Panc1 (cell line): ENCODE measurements around the gene HMGCS1. TPM values are rescaled to one million over a fixed set of nuclear protein-coding genes. Genes with fewer than 3 reads are reported as not detected.

Source experiments
- ATAC-seq: fragments of 200-7000 bp; cut with Tn5 transposase; 2 replicates; pipeline ENCODE4 v1.9.1; 2020; ENCODE audit warnings: mild to moderate bottlenecking, moderate library complexity
- BruUV-seq: library from RNA; stranded (reverse); fragments of 400-500 nt; replicated peaks from 2 replicates; lab custom pipeline; 2021; lab: Mats Ljungman, UMichigan
- CTCF ChIA-PET: fragments of 300-600 bp; sonication (Branson Sonifier 250); formaldehyde crosslinking; loops from one replicate; lab custom pipeline; 2022; ENCODE audit warnings: antibody characterized with exemption; lab: Charles Lee
- POLR2A ChIA-PET: fragments of 300-600 bp; sonication (Branson Sonifier 250); formaldehyde crosslinking; loops from one replicate; lab custom pipeline; 2022; ENCODE audit warnings: antibody characterized with exemption; lab: Charles Lee
- DNase-seq: peaks from one replicate; pipeline ENCODE4 v3.0.0-alpha.2; 2010; ENCODE audit warnings: low read depth, low spot score
- H3K27ac ChIP-seq: 2 replicates; pipeline ENCODE4 v1.5.1; 2011; ENCODE audit warnings: mild to moderate bottlenecking, low read length, inconsistent platforms
- H3K27me3 ChIP-seq: fragments of 200-500 bp; sonication (Bioruptor generic); 2 replicates; pipeline ENCODE4 v1.6.0; 2014; ENCODE audit warnings: low read length, inconsistent platforms; ENCODE audit not compliant: control insufficient read depth, insufficient read depth
- H3K36me3 ChIP-seq: fragments of 200-500 bp; sonication (Bioruptor generic); 2 replicates; pipeline ENCODE4 v1.5.1; 2014; ENCODE audit warnings: inconsistent platforms, mild to moderate bottlenecking, low read length, moderate library complexity; ENCODE audit not compliant: control insufficient read depth, insufficient read depth
- H3K4me1 ChIP-seq: 2 replicates; pipeline ENCODE4 v1.5.1; 2011; ENCODE audit warnings: inconsistent platforms, mild to moderate bottlenecking, low read length, moderate library complexity; ENCODE audit not compliant: control insufficient read depth, insufficient read depth
- H3K4me3 ChIP-seq, 2 experiments: 2 replicates each; pipeline ENCODE4 v1.5.1; 2011 to 2012; ENCODE audit warnings: low read depth in 2 of 2, low read length in 2 of 2, mild to moderate bottlenecking in 2 of 2, inconsistent platforms in 1 of 2, moderate library complexity in 1 of 2
- H3K9me3 ChIP-seq: fragments of 200-500 bp; sonication (Bioruptor generic); 2 replicates; pipeline ENCODE4 v1.5.1; 2014; ENCODE audit warnings: low read depth, mild to moderate bottlenecking, inconsistent platforms, low read length, moderate library complexity; ENCODE audit not compliant: control insufficient read depth, insufficient read depth
- POLR2AphosphoS5 ChIP-seq: IDR thresholded peaks from 2 replicates; pipeline ENCODE4 v1.6.1; 2012; ENCODE audit warnings: mild to moderate bottlenecking, low read depth, low read length, moderate library complexity
- SIN3A ChIP-seq: IDR thresholded peaks from 2 replicates; pipeline ENCODE4 v1.6.1; 2012; ENCODE audit warnings: low read depth, mild to moderate bottlenecking, low read length, moderate library complexity, borderline replicate concordance; ENCODE audit not compliant: insufficient read depth
- TCF7L2 ChIP-seq: IDR thresholded peaks from 2 replicates; pipeline ENCODE4 v1.6.1; 2011; ENCODE audit warnings: mild to moderate bottlenecking, low read depth, low read length, inconsistent platforms
- in situ Hi-C: cut with HindIII; loops from 2 replicates; pipeline ENCODE4 v1.10.0; 2016; ENCODE audit warnings: low sequenced_read_pairs, low pct_unique_long_range_greater_than_20kb
- intact Hi-C: fragments of 100-400 bp; cut with micrococcal nuclease; formaldehyde crosslinking; loops from one replicate; pipeline ENCODE4 v1.10.0; 2022; ENCODE audit not compliant: unreplicated experiment
- total RNA-seq: library from RNA; stranded (reverse); gene quantifications from one replicate; pipeline ENCODE4 v1.2.1, GENCODE V29; 2021; ENCODE audit not compliant: unreplicated experiment
- TF ChIP-seq, protein P1 (sequence below), 2 experiments: IDR thresholded peaks; 2 replicates each; pipeline ENCODE4 v1.6.1; 2011 to 2012; ENCODE audit warnings: low read depth in 2 of 2, control low read depth in 1 of 2, low read length in 1 of 2, mild to moderate bottlenecking in 1 of 2, moderate library complexity in 1 of 2; ENCODE audit not compliant: insufficient read depth in 1 of 2
- TF ChIP-seq, protein P2 (sequence below): fragments of 450-650 bp; IDR thresholded peaks from 2 replicates; pipeline ENCODE4 v1.5.1; 2017; ENCODE audit warnings: mild to moderate bottlenecking

HMGCS1 gene
- total RNA-seq, 1 experiment from 2014 or later, result 66.1 TPM

DNA sequence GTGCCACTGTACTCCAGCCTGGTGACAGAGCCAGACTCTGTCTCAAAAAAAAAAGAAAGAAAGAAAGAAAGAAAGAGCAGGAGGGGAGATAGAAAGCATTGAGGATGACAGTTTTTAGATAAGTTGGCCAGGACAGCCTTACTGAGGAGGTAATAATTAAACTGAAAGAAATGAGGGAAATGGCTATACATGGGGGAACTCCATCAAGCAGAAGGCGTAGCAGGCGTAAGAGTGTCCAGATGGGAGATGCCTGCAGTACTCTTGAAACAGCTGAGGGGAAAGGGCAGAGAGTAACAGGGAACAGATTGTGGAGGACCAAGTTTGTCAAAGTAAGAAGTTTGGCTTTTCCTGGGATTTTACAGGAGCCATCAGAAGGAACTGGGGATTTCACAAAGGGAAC, 57.5 kb downstream of the HMGCS1 start:
- ChIA-PET CTCF (no interaction called here), POLR2A (no interaction called here)
- no peak for DNase-seq
- BruUV-seq, result no TSS peak
- no peaks in the 10 kb centered on the region for H3K9me3 ChIP-seq
- H3K27ac ChIP-seq, result no peak overlapping the region
- TF ChIP-seq, protein P1, sequence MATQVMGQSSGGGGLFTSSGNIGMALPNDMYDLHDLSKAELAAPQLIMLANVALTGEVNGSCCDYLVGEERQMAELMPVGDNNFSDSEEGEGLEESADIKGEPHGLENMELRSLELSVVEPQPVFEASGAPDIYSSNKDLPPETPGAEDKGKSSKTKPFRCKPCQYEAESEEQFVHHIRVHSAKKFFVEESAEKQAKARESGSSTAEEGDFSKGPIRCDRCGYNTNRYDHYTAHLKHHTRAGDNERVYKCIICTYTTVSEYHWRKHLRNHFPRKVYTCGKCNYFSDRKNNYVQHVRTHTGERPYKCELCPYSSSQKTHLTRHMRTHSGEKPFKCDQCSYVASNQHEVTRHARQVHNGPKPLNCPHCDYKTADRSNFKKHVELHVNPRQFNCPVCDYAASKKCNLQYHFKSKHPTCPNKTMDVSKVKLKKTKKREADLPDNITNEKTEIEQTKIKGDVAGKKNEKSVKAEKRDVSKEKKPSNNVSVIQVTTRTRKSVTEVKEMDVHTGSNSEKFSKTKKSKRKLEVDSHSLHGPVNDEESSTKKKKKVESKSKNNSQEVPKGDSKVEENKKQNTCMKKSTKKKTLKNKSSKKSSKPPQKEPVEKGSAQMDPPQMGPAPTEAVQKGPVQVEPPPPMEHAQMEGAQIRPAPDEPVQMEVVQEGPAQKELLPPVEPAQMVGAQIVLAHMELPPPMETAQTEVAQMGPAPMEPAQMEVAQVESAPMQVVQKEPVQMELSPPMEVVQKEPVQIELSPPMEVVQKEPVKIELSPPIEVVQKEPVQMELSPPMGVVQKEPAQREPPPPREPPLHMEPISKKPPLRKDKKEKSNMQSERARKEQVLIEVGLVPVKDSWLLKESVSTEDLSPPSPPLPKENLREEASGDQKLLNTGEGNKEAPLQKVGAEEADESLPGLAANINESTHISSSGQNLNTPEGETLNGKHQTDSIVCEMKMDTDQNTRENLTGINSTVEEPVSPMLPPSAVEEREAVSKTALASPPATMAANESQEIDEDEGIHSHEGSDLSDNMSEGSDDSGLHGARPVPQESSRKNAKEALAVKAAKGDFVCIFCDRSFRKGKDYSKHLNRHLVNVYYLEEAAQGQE (IDR thresholded peaks at IDR 0.05; ENCODE audit: insufficient read depth in 1 of 2, low read depth in 2 of 2, low read length in 1 of 2), result no peak
- TF ChIP-seq, protein P2, sequence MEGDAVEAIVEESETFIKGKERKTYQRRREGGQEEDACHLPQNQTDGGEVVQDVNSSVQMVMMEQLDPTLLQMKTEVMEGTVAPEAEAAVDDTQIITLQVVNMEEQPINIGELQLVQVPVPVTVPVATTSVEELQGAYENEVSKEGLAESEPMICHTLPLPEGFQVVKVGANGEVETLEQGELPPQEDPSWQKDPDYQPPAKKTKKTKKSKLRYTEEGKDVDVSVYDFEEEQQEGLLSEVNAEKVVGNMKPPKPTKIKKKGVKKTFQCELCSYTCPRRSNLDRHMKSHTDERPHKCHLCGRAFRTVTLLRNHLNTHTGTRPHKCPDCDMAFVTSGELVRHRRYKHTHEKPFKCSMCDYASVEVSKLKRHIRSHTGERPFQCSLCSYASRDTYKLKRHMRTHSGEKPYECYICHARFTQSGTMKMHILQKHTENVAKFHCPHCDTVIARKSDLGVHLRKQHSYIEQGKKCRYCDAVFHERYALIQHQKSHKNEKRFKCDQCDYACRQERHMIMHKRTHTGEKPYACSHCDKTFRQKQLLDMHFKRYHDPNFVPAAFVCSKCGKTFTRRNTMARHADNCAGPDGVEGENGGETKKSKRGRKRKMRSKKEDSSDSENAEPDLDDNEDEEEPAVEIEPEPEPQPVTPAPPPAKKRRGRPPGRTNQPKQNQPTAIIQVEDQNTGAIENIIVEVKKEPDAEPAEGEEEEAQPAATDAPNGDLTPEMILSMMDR, result no peak
- no peak for TF ChIP-seq POLR2AphosphoS5
- no peak for TF ChIP-seq TCF7L2
- TF ChIP-seq SIN3A, result no peak
- no peaks in the 10 kb centered on the region for H3K27me3 ChIP-seq
- in situ Hi-C loops (no loop called here), intact Hi-C loops (no loop called here)
- no peaks in the 10 kb centered on the region for H3K4me1 ChIP-seq
- no peak overlapping the region for H3K4me3 ChIP-seq
- no peak for ATAC-seq
- H3K36me3 ChIP-seq, result no peaks in the 10 kb centered on the region

DNA sequence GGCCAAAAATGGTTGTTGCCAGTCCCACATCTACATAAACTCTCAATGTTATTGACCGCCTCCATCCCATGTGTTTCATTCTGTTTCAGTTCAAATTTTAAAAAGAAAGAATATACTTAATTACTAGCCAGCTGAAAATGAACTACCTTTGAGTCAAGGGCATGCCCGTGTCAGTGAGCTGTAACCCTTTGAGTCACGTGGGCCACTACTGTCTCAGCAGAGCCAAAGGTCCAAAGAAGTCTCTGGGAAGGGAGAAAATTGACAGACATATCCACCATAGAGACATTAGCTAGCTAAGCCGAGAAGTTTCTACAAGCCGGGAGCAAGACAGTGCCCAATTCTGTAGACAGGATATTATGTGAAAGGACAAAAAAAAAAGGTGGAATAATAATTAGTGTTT, 61.5 kb downstream of the HMGCS1 start:
- TF ChIP-seq TCF7L2 (no peak), SIN3A (no peak), POLR2AphosphoS5 (no peak)
- TF ChIP-seq, protein P1 (IDR thresholded peaks at IDR 0.05; ENCODE audit: insufficient read depth in 1 of 2, low read depth in 2 of 2, low read length in 1 of 2), result no peak
- TF ChIP-seq, protein P2, result no peak
- no peak overlapping the region for H3K27ac ChIP-seq
- ChIA-PET CTCF (no interaction called here), POLR2A (interaction anchor here (0.7 kb wide), 1 partner anchor 245 kb away, joined by 4 read pairs; no protein-coding TSS in a partner anchor)
- ATAC-seq (no peak), DNase-seq (no peak)
- BruUV-seq, result no TSS peak
- in situ Hi-C loops, result no loop called here
- no peak overlapping the region for H3K4me3 ChIP-seq
- H3K4me1 ChIP-seq, result no peaks in the 10 kb centered on the region
- H3K9me3 ChIP-seq, result no peaks in the 10 kb centered on the region
- no peaks in the 10 kb centered on the region for H3K36me3 ChIP-seq
- intact Hi-C loops, result no loop called here
- H3K27me3 ChIP-seq, result no peaks in the 10 kb centered on the region
